Body of pancreas (tissue), 4 donors: ENCODE results near the gene TTC28.

Experiments used
- CTCF ChIP-seq, 7 experiments: fragments of 450-650 bp in 4 of 7; fragments of 200-600 bp in 3 of 7; sonication (generic) in 3 of 7; IDR thresholded peaks; one replicate each; pipeline ENCODE4 v1.5.1; 2016 to 2019; ENCODE audit warnings: antibody characterized with exemption in 7 of 7
- POLR2A ChIP-seq, 3 donors: fragments of 450-650 bp; IDR thresholded peaks; one replicate each; pipeline ENCODE4 v1.6.1; 2016; ENCODE audit warnings: antibody characterized with exemption in 3 of 3, mild to moderate bottlenecking in 2 of 3

GRCh38 chr22:28174509-28174908 lies 505.1 kb downstream of the TTC28 start:
- TF ChIP-seq CTCF (IDR thresholded peaks at IDR 0.05) (no peak), POLR2A (IDR thresholded peaks at IDR 0.05) (no peak)
